Endothelial cell of umbilical vein (primary cell): ENCODE data around the gene ZNF10. TPM values are rescaled to one million over a fixed set of nuclear protein-coding genes. Genes with fewer than 3 reads are reported as not detected.

Source experiments
- BruUV-seq: library from RNA; stranded (reverse); fragments of 400-500 nt; replicated peaks from 2 replicates; lab custom pipeline; 2021; lab: Mats Ljungman, UMichigan
- CTCF ChIA-PET: fragments of 300-600, 350-600 bp; sonication (Branson Sonifier 250); formaldehyde crosslinking; loops from one replicate; lab custom pipeline; 2021; ENCODE audit warnings: antibody characterized with exemption, inconsistent platforms; lab: Charles Lee
- POLR2A ChIA-PET: fragments of 300-600, 350-600 bp; sonication (Branson Sonifier 250); formaldehyde crosslinking; loops from one replicate; lab custom pipeline; 2021; ENCODE audit warnings: antibody characterized with exemption, inconsistent platforms; lab: Charles Lee
- DNase-seq: peaks from one replicate; pipeline ENCODE4 v3.0.0-alpha.2; 2011; ENCODE audit warnings: low read depth, low spot score
- FAIRE-seq: peaks from 2 replicates; lab custom pipeline; 2011; peaks lifted over from hg19 to GRCh38; lab: Jason Lieb, UNC
- H2AFZ ChIP-seq: 2 replicates; pipeline ENCODE4 v1.6.0; 2012; ENCODE audit warnings: low read depth, low read length, control low read depth, inconsistent platforms
- H3K27ac ChIP-seq: 2 replicates; pipeline ENCODE4 v1.5.1; 2011; ENCODE audit warnings: low read depth, mild to moderate bottlenecking, control low read depth, low read length, moderate library complexity; ENCODE audit not compliant: insufficient read depth
- H3K27me3 ChIP-seq, 2 experiments: 2 replicates each; pipeline versions ENCODE4 v1.6.0 to v1.6.1; 2011; ENCODE audit warnings: low read length in 2 of 2, mixed read lengths in 1 of 2; ENCODE audit not compliant: control insufficient read depth in 2 of 2, insufficient read depth in 2 of 2
- H3K36me3 ChIP-seq, 2 experiments: 2 replicates in 1 of 2; 3 replicates in 1 of 2; pipeline ENCODE4 v1.5.1; 2011; ENCODE audit warnings: low read length in 2 of 2, mild to moderate bottlenecking in 1 of 2, moderate library complexity in 1 of 2; ENCODE audit not compliant: control insufficient read depth in 2 of 2, insufficient read depth in 2 of 2; ENCODE audit errors: extremely low read depth in 1 of 2
- H3K4me1 ChIP-seq: 3 replicates; pipeline ENCODE4 v1.5.1; 2011; ENCODE audit warnings: mild to moderate bottlenecking, low read length; ENCODE audit not compliant: control insufficient read depth, insufficient read depth; ENCODE audit errors: extremely low read depth
- H3K4me2 ChIP-seq: 2 replicates; pipeline ENCODE4 v1.6.1; 2011; ENCODE audit warnings: low read length, control low read depth, mixed read lengths; ENCODE audit not compliant: insufficient read depth
- H3K4me3 ChIP-seq, 3 experiments: fragments of 200-600 bp in 1 of 3; sonication (generic), shearing (Covaris generic) in 1 of 3; replicated peaks in 1 of 3; 2 replicates each; pipeline ENCODE4 v1.5.1; 2011 to 2016; ENCODE audit warnings: control low read depth in 3 of 3, low read length in 3 of 3, mild to moderate bottlenecking in 2 of 3, inconsistent platforms in 1 of 3, low read depth in 1 of 3, moderate library complexity in 1 of 3; ENCODE audit not compliant: insufficient read depth in 1 of 3
- H3K79me2 ChIP-seq: 2 replicates; pipeline ENCODE4 v1.6.0; 2012; ENCODE audit warnings: low read length, inconsistent platforms; ENCODE audit not compliant: control insufficient read depth, insufficient read depth
- H3K9ac ChIP-seq: replicated peaks from 2 replicates; pipeline ENCODE3; 2011; ENCODE audit warnings: low read length, control low read depth; ENCODE audit not compliant: insufficient read depth; ENCODE audit errors: extremely low read depth
- H3K9me1 ChIP-seq: replicated peaks from 3 replicates; pipeline ENCODE4 v1.6.0; 2011; ENCODE audit warnings: mild to moderate bottlenecking, low read length; ENCODE audit not compliant: control insufficient read depth, insufficient read depth; ENCODE audit errors: extremely low read depth
- H3K9me3 ChIP-seq: replicated peaks from 2 replicates; pipeline ENCODE4 v1.5.1; 2012; ENCODE audit warnings: low read length, inconsistent platforms; ENCODE audit not compliant: control insufficient read depth, insufficient read depth
- H4K20me1 ChIP-seq: replicated peaks from 2 replicates; pipeline ENCODE3; 2011; ENCODE audit warnings: mild to moderate bottlenecking, low read length; ENCODE audit not compliant: control insufficient read depth, insufficient read depth; ENCODE audit errors: extremely low read depth
- EZH2 ChIP-seq: IDR thresholded peaks from 2 replicates; pipeline ENCODE4 v1.6.1; 2012; ENCODE audit warnings: borderline replicate concordance, low read depth, mild to moderate bottlenecking, moderate library complexity, low read length, inconsistent platforms; ENCODE audit not compliant: severe bottlenecking
- FOS ChIP-seq: IDR thresholded peaks from 2 replicates; pipeline ENCODE4 v1.6.1; 2011; ENCODE audit warnings: mild to moderate bottlenecking, low read length, moderate library complexity, borderline replicate concordance; ENCODE audit not compliant: insufficient read depth
- GATA2 ChIP-seq: IDR thresholded peaks from 2 replicates; pipeline ENCODE4 v1.7.0; 2011; ENCODE audit warnings: low read depth, mild to moderate bottlenecking, moderate library complexity, mixed read lengths, low read length; ENCODE audit not compliant: insufficient read length, insufficient read depth
- JUN ChIP-seq: IDR thresholded peaks from 2 replicates; pipeline ENCODE4 v1.6.1; 2011; ENCODE audit warnings: borderline replicate concordance, low read depth; ENCODE audit not compliant: insufficient read length, insufficient read depth
- MYC ChIP-seq: IDR thresholded peaks from one replicate; pipeline ENCODE4 v1.6.1; 2011; ENCODE audit warnings: mild to moderate bottlenecking, low read depth, low read length
- POLR2A ChIP-seq: IDR thresholded peaks from 2 replicates; pipeline ENCODE4 v1.6.1; 2012; ENCODE audit warnings: low read depth, mild to moderate bottlenecking, control low read depth, low read length
- POLR2AphosphoS5 ChIP-seq: IDR thresholded peaks from 2 replicates; pipeline ENCODE4 v1.6.1; 2012; ENCODE audit warnings: low read depth, mild to moderate bottlenecking, control low read depth, low read length, moderate library complexity; ENCODE audit not compliant: insufficient read depth
- dilution Hi-C: fragments of 300-500 bp; cut with MboI; formaldehyde crosslinking; loops from one replicate; pipeline ENCODE4 v1.15.0; 2019; ENCODE audit warnings: low sequenced_read_pairs; ENCODE audit not compliant: extremely low pct_ligation_motif_present
- intact Hi-C: fragments of 100-400 bp; cut with micrococcal nuclease; formaldehyde crosslinking; loops from one replicate; pipeline ENCODE4 v1.10.0; 2022
- polyA plus RNA-seq, 4 experiments: library from polyadenylated mRNA; depleted of rRNA in 3 of 4; stranded (reverse) in 3 of 4; unstranded in 1 of 4; fragments of >200 nt; gene quantifications; 2 replicates each; pipeline versions ENCODE4 v1.2.1 to v1.2.3, GENCODE V29; 2011 to 2012; ENCODE audit warnings: missing spikeins in 1 of 4
- total RNA-seq: library from RNA; stranded (reverse); gene quantifications from 2 replicates; pipeline ENCODE4 v1.2.3, GENCODE V29; 2021
- TF ChIP-seq, protein P1 (sequence below): IDR thresholded peaks from 2 replicates; pipeline ENCODE4 v1.6.1; 2011; ENCODE audit not compliant: insufficient read depth, insufficient read length
- TF ChIP-seq, protein P2 (sequence below), 2 donors: IDR thresholded peaks; 1 replicate in 1 of 2; 2 replicates in 1 of 2; pipeline ENCODE4 v1.5.1; 2011; ENCODE audit warnings: low read length in 2 of 2, mild to moderate bottlenecking in 2 of 2, moderate library complexity in 2 of 2, control low read depth in 1 of 2, inconsistent platforms in 1 of 2, low read depth in 1 of 2; ENCODE audit not compliant: insufficient read depth in 1 of 2; ENCODE audit errors: extremely low read depth in 1 of 2

Gene ZNF10
- total and polyA plus RNA-seq, 2 donors (not counting 3 experiments of a cell fraction or from before 2014, with no cell fraction given), result 3.7 to 5.8 TPM

DNA sequence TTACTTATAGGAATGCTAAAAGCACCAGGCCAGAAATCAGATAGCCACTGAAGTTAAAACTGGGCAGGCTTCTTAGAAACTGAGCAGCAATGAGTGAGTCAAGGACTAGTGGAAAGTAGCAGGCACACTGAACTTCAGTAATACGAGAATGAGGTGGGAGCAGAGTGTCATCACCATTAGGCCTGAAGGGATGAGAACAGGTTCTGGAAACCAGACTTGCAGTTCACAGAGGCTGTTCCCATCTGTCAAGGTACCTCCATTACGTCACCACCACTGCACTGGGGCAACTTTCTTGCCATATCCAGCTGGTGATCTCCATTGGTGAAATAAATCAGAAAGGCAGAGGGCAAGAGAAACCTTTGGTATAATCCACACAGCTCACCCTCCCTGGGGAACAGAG lies 15.6 kb downstream of the ZNF10 start:
- no peaks in the 10 kb centered on the region for H3K27me3 ChIP-seq
- CTCF ChIA-PET, result no interaction called here
- no TSS peak for BruUV-seq
- no peaks in the 10 kb centered on the region for H3K79me2 ChIP-seq
- TF ChIP-seq, protein P1, sequence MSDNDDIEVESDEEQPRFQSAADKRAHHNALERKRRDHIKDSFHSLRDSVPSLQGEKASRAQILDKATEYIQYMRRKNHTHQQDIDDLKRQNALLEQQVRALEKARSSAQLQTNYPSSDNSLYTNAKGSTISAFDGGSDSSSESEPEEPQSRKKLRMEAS, result no peak
- TF ChIP-seq EZH2 (no peak), FOS (no peak), POLR2AphosphoS5 (no peak), JUN (no peak), MYC (no peak), POLR2A (no peak), GATA2 (no peak)
- TF ChIP-seq, protein P2, sequence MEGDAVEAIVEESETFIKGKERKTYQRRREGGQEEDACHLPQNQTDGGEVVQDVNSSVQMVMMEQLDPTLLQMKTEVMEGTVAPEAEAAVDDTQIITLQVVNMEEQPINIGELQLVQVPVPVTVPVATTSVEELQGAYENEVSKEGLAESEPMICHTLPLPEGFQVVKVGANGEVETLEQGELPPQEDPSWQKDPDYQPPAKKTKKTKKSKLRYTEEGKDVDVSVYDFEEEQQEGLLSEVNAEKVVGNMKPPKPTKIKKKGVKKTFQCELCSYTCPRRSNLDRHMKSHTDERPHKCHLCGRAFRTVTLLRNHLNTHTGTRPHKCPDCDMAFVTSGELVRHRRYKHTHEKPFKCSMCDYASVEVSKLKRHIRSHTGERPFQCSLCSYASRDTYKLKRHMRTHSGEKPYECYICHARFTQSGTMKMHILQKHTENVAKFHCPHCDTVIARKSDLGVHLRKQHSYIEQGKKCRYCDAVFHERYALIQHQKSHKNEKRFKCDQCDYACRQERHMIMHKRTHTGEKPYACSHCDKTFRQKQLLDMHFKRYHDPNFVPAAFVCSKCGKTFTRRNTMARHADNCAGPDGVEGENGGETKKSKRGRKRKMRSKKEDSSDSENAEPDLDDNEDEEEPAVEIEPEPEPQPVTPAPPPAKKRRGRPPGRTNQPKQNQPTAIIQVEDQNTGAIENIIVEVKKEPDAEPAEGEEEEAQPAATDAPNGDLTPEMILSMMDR (IDR thresholded peaks at IDR 0.05; ENCODE audit: extremely low read depth in 1 of 2, insufficient read depth in 1 of 2, low read depth in 1 of 2, low read length in 2 of 2), result no peak
- POLR2A ChIA-PET, result no interaction called here
- no peak overlapping the region for H3K4me2 ChIP-seq
- no peaks in the 10 kb centered on the region for H3K9me1 ChIP-seq
- dilution Hi-C loops, result no loop called here
- intact Hi-C loops, result no loop called here
- H3K36me3 ChIP-seq, result peaks cover 3 to 5% of the 10 kb centered on the region in 2 experiments
- peaks cover 6% of the 10 kb centered on the region for H3K9me3 ChIP-seq
- DNase-seq, result no peak
- no peak overlapping the region for H3K9ac ChIP-seq
- H4K20me1 ChIP-seq, result no peaks in the 10 kb centered on the region
- H2AFZ ChIP-seq, result no peak overlapping the region
- no peak overlapping the region for H3K27ac ChIP-seq
- no peak for FAIRE-seq
- H3K4me3 ChIP-seq, result no peak overlapping the region
- no peaks in the 10 kb centered on the region for H3K4me1 ChIP-seq
